ENCODE measurements around the gene SLC39A10.

DNA sequence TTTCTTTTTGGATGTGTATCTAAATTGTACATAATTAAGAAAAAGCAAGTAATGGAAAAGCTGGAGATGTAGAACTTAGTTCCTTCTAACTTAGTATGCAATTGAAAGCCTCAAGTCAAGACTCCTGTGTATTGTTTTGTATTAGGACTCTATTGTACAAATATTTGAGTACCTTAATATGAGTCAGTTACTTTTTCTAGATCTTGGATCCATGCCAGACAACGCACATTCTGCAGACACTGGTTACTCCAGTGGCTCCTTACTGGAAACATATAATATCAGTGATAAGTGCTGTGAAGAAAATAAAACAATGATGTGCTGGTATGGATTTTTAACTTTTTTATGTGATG is 1.5 kb downstream of the SLC39A10 start:
- TF ChIP-seq TEAD4 (IDR thresholded peaks at IDR 0.05; ENCODE audit: borderline replicate concordance, insufficient read depth) (no peak), EP300 (IDR thresholded peaks at IDR 0.05; ENCODE audit: borderline replicate concordance in 1 of 2, low read depth in 1 of 2, low read length in 1 of 2) (no peak), YY1 (IDR thresholded peaks at IDR 0.05; ENCODE audit: low read depth) (no peak), NFIC (IDR thresholded peaks at IDR 0.05; ENCODE audit: borderline replicate concordance) (peak; percentile 94), GATA2 (CRISPR knock-in tag; IDR thresholded peaks at IDR 0.05) (no peak), SIN3A (IDR thresholded peaks at IDR 0.05; ENCODE audit: borderline replicate concordance, low read depth, low read length) (no peak), MXI1 (IDR thresholded peaks at IDR 0.05; ENCODE audit: low read depth, low read length) (no peak), FOSL2 (IDR thresholded peaks at IDR 0.05; ENCODE audit: borderline replicate concordance, low read depth) (peak; percentile 47; the same call in 1 of the 2 replicates), POLR2AphosphoS5 (IDR thresholded peaks at IDR 0.05; ENCODE audit: low read depth, low read length) (0 out of 2 replicates have a peak, but pooled peaks have one; percentile 18), IRF3 (IDR thresholded peaks at IDR 0.05; ENCODE audit: low read depth, low read length) (no peak)
- TF ChIP-seq, protein P1, sequence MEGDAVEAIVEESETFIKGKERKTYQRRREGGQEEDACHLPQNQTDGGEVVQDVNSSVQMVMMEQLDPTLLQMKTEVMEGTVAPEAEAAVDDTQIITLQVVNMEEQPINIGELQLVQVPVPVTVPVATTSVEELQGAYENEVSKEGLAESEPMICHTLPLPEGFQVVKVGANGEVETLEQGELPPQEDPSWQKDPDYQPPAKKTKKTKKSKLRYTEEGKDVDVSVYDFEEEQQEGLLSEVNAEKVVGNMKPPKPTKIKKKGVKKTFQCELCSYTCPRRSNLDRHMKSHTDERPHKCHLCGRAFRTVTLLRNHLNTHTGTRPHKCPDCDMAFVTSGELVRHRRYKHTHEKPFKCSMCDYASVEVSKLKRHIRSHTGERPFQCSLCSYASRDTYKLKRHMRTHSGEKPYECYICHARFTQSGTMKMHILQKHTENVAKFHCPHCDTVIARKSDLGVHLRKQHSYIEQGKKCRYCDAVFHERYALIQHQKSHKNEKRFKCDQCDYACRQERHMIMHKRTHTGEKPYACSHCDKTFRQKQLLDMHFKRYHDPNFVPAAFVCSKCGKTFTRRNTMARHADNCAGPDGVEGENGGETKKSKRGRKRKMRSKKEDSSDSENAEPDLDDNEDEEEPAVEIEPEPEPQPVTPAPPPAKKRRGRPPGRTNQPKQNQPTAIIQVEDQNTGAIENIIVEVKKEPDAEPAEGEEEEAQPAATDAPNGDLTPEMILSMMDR (IDR thresholded peaks at IDR 0.05): no peak
